Measurements from ENCODE around the gene OSBPL5. TPM values are rescaled to one million over a fixed set of nuclear protein-coding genes. Genes with fewer than 3 reads are reported as not detected.

Gene OSBPL5
- polyA plus RNA-seq, 2 of the 4 experiments (the other 2 are of a cell fraction) = 1.6 to 4.6 TPM

DNA sequence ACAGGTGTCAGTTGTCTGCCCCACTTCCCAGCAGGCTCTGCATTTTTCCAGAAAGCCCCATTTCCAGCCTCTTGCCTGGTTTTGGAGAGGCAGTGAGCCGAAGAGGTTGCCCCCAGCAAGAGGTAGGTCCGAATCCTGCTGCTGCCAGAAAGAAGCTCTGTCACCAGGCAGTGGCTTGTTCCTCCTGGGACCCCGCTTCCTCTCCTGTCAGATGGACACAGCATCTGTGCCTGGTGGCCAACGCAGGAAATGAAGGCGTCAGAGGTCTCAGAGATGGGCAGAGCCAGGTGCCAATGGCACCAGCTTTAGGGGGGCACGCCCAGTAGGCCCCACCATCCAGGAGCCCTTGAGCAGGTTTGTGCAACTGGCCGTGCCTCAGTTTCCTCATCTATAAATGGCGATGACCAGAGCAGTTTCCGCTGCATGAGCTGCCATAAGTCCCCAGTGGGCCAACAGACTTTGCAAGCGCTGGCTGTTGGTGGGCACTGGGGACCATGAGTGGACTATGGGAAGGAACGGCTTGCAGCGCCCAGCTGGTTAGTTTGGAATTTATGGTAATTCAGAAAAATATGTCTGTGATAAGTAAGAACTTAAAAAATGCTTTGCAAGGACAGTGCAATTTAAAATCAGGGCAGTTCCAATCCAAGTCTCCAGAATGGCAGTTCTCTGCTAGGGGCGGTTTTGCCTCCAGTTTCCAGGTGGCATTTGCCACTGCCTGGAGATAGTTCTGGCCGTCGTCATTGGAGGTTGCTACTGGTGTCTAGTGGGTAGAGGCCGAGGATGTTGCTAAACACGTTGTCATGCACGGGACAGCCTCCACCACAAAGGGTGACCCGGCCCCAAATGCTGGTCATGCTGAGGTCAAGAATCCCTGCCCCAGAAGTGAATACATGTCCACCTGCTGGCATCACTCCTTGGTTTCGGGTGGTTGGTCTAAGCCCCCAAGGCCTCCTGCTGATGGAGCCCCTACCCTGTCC lies 2.3 kb upstream of the OSBPL5 start (continued):
- no peak for TF ChIP-seq RAD21 (conservative IDR thresholded peaks at IDR 0.05 in 1 of 2, IDR thresholded peaks at IDR 0.05 in 1 of 2)
- TF ChIP-seq TFCP2L1 (CRISPR knock-in tag; IDR thresholded peaks at IDR 0.05) = no peak
- TF ChIP-seq E2F6 (IDR thresholded peaks at IDR 0.05; ENCODE audit: borderline replicate concordance, low read depth) = no peak
- no peak for TF ChIP-seq CHD4 (IDR thresholded peaks at IDR 0.05; ENCODE audit: borderline replicate concordance)
- TF ChIP-seq, protein P1, sequence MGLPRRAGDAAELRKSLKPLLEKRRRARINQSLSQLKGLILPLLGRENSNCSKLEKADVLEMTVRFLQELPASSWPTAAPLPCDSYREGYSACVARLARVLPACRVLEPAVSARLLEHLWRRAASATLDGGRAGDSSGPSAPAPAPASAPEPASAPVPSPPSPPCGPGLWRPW (IDR thresholded peaks at IDR 0.05) = no peak
- no peak for TF ChIP-seq EP300 (IDR thresholded peaks at IDR 0.05)
- TF ChIP-seq HOXB13 (CRISPR knock-in tag; IDR thresholded peaks at IDR 0.05; ENCODE audit: low read depth) = no peak
- no peak for TF ChIP-seq ZSCAN20 (CRISPR knock-in tag; IDR thresholded peaks at IDR 0.05)
- no peak for TF ChIP-seq ZNF302 (CRISPR knock-in tag; IDR thresholded peaks at IDR 0.05)
- no peak for TF ChIP-seq TP53 (CRISPR knock-in tag; IDR thresholded peaks at IDR 0.05)

GRCh38 chr11:3166268-3167142 lies 1.4 kb upstream of the OSBPL5 start:
- H3K9me3 ChIP-seq = no peaks in the 10 kb centered on the region
- H3K4me2 ChIP-seq = no peak overlapping the region
- no peak for ATAC-seq
- no peak for FAIRE-seq
- 92% methylated on average over 19 of the region's 25 CpGs for WGBS (ENCODE audit: missing lambda C conversion rate)
- no peak overlapping the region for H3K4me3 ChIP-seq
- ChIA-PET POLR2A (no interaction called here), CTCF (interaction anchor here (2.0 kb wide), 1 partner anchor 75 kb away, joined by 7 read pairs; no protein-coding TSS in a partner anchor)
- H3K27ac ChIP-seq = no peak overlapping the region
- H3K4me1 ChIP-seq = peaks cover 17% of the 10 kb centered on the region
- TF ChIP-seq HOXB13 (CRISPR knock-in tag; IDR thresholded peaks at IDR 0.05; ENCODE audit: low read depth) (no peak), EP300 (IDR thresholded peaks at IDR 0.05) (no peak), FOSL2 (IDR thresholded peaks at IDR 0.05) (no peak), FOSL2 (CRISPR knock-in tag; IDR thresholded peaks at IDR 0.05) (no peak), MAFK (IDR thresholded peaks at IDR 0.05; ENCODE audit: partially characterized antibody) (no peak), ESRRA (IDR thresholded peaks at IDR 0.05; ENCODE audit: borderline replicate concordance, low read length) (no peak), RAD21 (conservative IDR thresholded peaks at IDR 0.05 in 1 of 2, IDR thresholded peaks at IDR 0.05 in 1 of 2) (no peak), E2F6 (IDR thresholded peaks at IDR 0.05; ENCODE audit: borderline replicate concordance, low read depth) (no peak), NPAS2 (CRISPR knock-in tag; IDR thresholded peaks at IDR 0.05; ENCODE audit: borderline replicate concordance) (no peak), RNF2 (IDR thresholded peaks at IDR 0.05; ENCODE audit: borderline replicate concordance, low read depth) (no peak), RCOR1 (IDR thresholded peaks at IDR 0.05; ENCODE audit: low read depth, low read length) (no peak)
- TF ChIP-seq, protein P2, sequence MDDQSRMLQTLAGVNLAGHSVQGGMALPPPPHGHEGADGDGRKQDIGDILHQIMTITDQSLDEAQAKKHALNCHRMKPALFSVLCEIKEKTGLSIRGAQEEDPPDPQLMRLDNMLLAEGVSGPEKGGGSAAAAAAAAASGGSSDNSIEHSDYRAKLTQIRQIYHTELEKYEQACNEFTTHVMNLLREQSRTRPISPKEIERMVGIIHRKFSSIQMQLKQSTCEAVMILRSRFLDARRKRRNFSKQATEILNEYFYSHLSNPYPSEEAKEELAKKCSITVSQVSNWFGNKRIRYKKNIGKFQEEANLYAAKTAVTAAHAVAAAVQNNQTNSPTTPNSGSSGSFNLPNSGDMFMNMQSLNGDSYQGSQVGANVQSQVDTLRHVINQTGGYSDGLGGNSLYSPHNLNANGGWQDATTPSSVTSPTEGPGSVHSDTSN (IDR thresholded peaks at IDR 0.05) = no peak
- TF ChIP-seq, protein P3, sequence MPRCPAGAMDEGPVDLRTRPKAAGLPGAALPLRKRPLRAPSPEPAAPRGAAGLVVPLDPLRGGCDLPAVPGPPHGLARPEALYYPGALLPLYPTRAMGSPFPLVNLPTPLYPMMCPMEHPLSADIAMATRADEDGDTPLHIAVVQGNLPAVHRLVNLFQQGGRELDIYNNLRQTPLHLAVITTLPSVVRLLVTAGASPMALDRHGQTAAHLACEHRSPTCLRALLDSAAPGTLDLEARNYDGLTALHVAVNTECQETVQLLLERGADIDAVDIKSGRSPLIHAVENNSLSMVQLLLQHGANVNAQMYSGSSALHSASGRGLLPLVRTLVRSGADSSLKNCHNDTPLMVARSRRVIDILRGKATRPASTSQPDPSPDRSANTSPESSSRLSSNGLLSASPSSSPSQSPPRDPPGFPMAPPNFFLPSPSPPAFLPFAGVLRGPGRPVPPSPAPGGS (IDR thresholded peaks at IDR 0.05) = no peak
- DNase-seq (ENCODE audit: low read depth in 1 of 2, low spot score in 1 of 2) = no peak
